Mesenchymal stem cell (in vitro differentiated cells and primary cell): ENCODE data around the gene THSD7A.

Experiments used
- DNase-seq: peaks from one replicate; pipeline ENCODE4 v3.0.0-alpha.2; 2013
- H2AFZ ChIP-seq: one replicate; pipeline ENCODE4 v1.6.1; 2013; ENCODE audit warnings: low read depth, mild to moderate bottlenecking, control low read depth, inconsistent platforms, low read length, moderate library complexity
- H2AK5ac ChIP-seq: 2 replicates; pipeline ENCODE4 v1.6.1; 2013; ENCODE audit warnings: low read length, moderate library complexity, mild to moderate bottlenecking, inconsistent platforms; ENCODE audit not compliant: severe bottlenecking
- H2BK120ac ChIP-seq: one replicate; pipeline ENCODE4 v1.6.1; 2013; ENCODE audit warnings: low read depth, mild to moderate bottlenecking, inconsistent platforms, low read length, moderate library complexity
- H2BK12ac ChIP-seq, 2 experiments: one replicate each; pipeline ENCODE4 v1.6.1; 2013; ENCODE audit warnings: inconsistent platforms in 2 of 2, low read length in 2 of 2, mild to moderate bottlenecking in 2 of 2, moderate library complexity in 2 of 2, control low read depth in 1 of 2
- H2BK15ac ChIP-seq: one replicate; pipeline ENCODE4 v1.6.1; 2013; ENCODE audit warnings: mild to moderate bottlenecking, low read depth, inconsistent platforms; ENCODE audit not compliant: poor library complexity, severe bottlenecking
- H2BK5ac ChIP-seq: 2 replicates; pipeline ENCODE4 v1.6.1; 2013; ENCODE audit warnings: low read depth, mild to moderate bottlenecking, low read length, control low read depth, inconsistent platforms; ENCODE audit not compliant: poor library complexity, severe bottlenecking
- H3K14ac ChIP-seq, 2 experiments: one replicate each; pipeline ENCODE4 v1.6.1; 2013; ENCODE audit warnings: inconsistent platforms in 2 of 2, low read length in 2 of 2, control low read depth in 1 of 2, mild to moderate bottlenecking in 1 of 2, moderate library complexity in 1 of 2
- H3K18ac ChIP-seq, 2 experiments: one replicate each; pipeline ENCODE4 v1.6.1; 2013; ENCODE audit warnings: inconsistent platforms in 2 of 2, low read length in 2 of 2, control low read depth in 1 of 2, low read depth in 1 of 2, mild to moderate bottlenecking in 1 of 2
- H3K23ac ChIP-seq, 2 experiments: one replicate each; pipeline ENCODE4 v1.6.1; 2013; ENCODE audit warnings: inconsistent platforms in 2 of 2, low read length in 2 of 2, mild to moderate bottlenecking in 2 of 2, moderate library complexity in 2 of 2, control low read depth in 1 of 2
- H3K27ac ChIP-seq: 2 replicates; pipeline ENCODE4 v1.5.1; 2013; ENCODE audit warnings: mild to moderate bottlenecking, moderate library complexity, low read length, control low read depth, inconsistent platforms; ENCODE audit not compliant: poor library complexity, severe bottlenecking
- H3K27me3 ChIP-seq, 2 experiments: 2 replicates each; pipeline versions ENCODE4 v1.6.1 to v1.7.0; 2013; ENCODE audit warnings: low read length in 2 of 2, mild to moderate bottlenecking in 2 of 2, moderate library complexity in 2 of 2, control low read depth in 1 of 2, inconsistent platforms in 1 of 2; ENCODE audit not compliant: control insufficient read depth in 1 of 2, insufficient read depth in 1 of 2
- H3K36me3 ChIP-seq, 2 experiments: 2 replicates each; pipeline versions ENCODE4 v1.6.1 to v1.7.0; 2013; ENCODE audit warnings: low read length in 2 of 2, control low read depth in 1 of 2, inconsistent platforms in 1 of 2, low read depth in 1 of 2, mild to moderate bottlenecking in 1 of 2; ENCODE audit not compliant: insufficient read depth in 2 of 2, control insufficient read depth in 1 of 2
- H3K4ac ChIP-seq, 2 experiments: one replicate each; pipeline ENCODE4 v1.6.1; 2013; ENCODE audit warnings: inconsistent platforms in 2 of 2, low read length in 2 of 2, mild to moderate bottlenecking in 2 of 2, moderate library complexity in 2 of 2, control low read depth in 1 of 2, low read depth in 1 of 2
- H3K4me1 ChIP-seq: 2 replicates; pipeline ENCODE4 v1.6.1; 2013; ENCODE audit warnings: low read depth, low read length, control low read depth; ENCODE audit not compliant: control insufficient read depth, insufficient read depth
- H3K4me2 ChIP-seq: 2 replicates; pipeline ENCODE4 v1.6.1; 2013; ENCODE audit warnings: low read length, mild to moderate bottlenecking, inconsistent platforms; ENCODE audit not compliant: poor library complexity, severe bottlenecking
- H3K4me3 ChIP-seq, 2 experiments: 2 replicates each; pipeline versions ENCODE4 v1.5.1 to v1.7.0; 2013; ENCODE audit warnings: low read length in 2 of 2, mild to moderate bottlenecking in 2 of 2, control low read depth in 1 of 2, low read depth in 1 of 2; ENCODE audit not compliant: insufficient read depth in 1 of 2
- H3K79me1 ChIP-seq: replicated peaks from 2 replicates; pipeline ENCODE4 v1.6.1; 2013; ENCODE audit warnings: mild to moderate bottlenecking, control low read depth, low read length, inconsistent platforms; ENCODE audit not compliant: poor library complexity, severe bottlenecking
- H3K9ac ChIP-seq: 2 replicates; pipeline ENCODE4 v1.7.0; 2013; ENCODE audit warnings: mild to moderate bottlenecking, low read length, moderate library complexity
- H3K9me3 ChIP-seq: 2 replicates; pipeline ENCODE4 v1.7.0; 2013; ENCODE audit warnings: mild to moderate bottlenecking, low read length; ENCODE audit not compliant: control insufficient read depth
- H4K8ac ChIP-seq: one replicate; pipeline ENCODE4 v1.6.1; 2013; ENCODE audit warnings: inconsistent platforms, mild to moderate bottlenecking, low read length, moderate library complexity
- H4K91ac ChIP-seq: one replicate; pipeline ENCODE4 v1.6.1; 2013; ENCODE audit warnings: mild to moderate bottlenecking, low read length, inconsistent platforms
- WGBS: methylation state at CpG from one replicate; pipeline ENCODE4 v1.1.7; 2013; ENCODE audit warnings: mixed read lengths; 5-methylcytosine and 5-hydroxymethylcytosine counted together

THSD7A gene

GRCh38 chr7:11795231-11795630, 36.8 kb downstream of the THSD7A start:
- Histone ChIP-seq H3K23ac (no peak overlapping the region), H4K91ac (no peak overlapping the region)
- 100% methylated on average over 3 of the region's 4 CpGs for WGBS

GRCh38 chr7:11792166-11792565, 39.8 kb downstream of the THSD7A start:
- Histone ChIP-seq H3K23ac (no peak overlapping the region), H3K14ac (no peak overlapping the region), H3K4me1 (no peaks in the 10 kb centered on the region)

More at GRCh38 chr7:11795231-11795630, 36.8 kb downstream of the THSD7A start:
- no peak overlapping the region for H2AK5ac ChIP-seq
- no peaks in the 10 kb centered on the region for H3K4me1 ChIP-seq
- H2AFZ ChIP-seq = no peak overlapping the region
- H2BK12ac ChIP-seq = no peak overlapping the region
- H3K9me3 ChIP-seq = no peaks in the 10 kb centered on the region
- no peak overlapping the region for H3K18ac ChIP-seq
- no peak overlapping the region for H3K27ac ChIP-seq
- no peak overlapping the region for H2BK120ac ChIP-seq
- no peaks in the 10 kb centered on the region for H3K79me1 ChIP-seq
- H3K4me2 ChIP-seq = no peak overlapping the region
- H2BK15ac ChIP-seq = no peak overlapping the region
- no peaks in the 10 kb centered on the region for H3K27me3 ChIP-seq
- H2BK5ac ChIP-seq = no peak overlapping the region
- no peak overlapping the region for H4K8ac ChIP-seq
- H3K36me3 ChIP-seq = no peaks in the 10 kb centered on the region
- DNase-seq = no peak
- no peak overlapping the region for H3K9ac ChIP-seq
- no peak overlapping the region for H3K4me3 ChIP-seq
- no peak overlapping the region for H3K4ac ChIP-seq
- H3K14ac ChIP-seq = no peak overlapping the region

GRCh38 chr7:11788568-11788967, 43.4 kb downstream of the THSD7A start:
- Histone ChIP-seq H3K4ac (no peak overlapping the region), H3K4me1 (no peaks in the 10 kb centered on the region)
- WGBS = no CpG with 5 or more reads among the region's 3 CpGs

More at GRCh38 chr7:11792166-11792565, 39.8 kb downstream of the THSD7A start:
- no peak overlapping the region for H3K4ac ChIP-seq
- no peak overlapping the region for H2BK120ac ChIP-seq
- H3K4me3 ChIP-seq = no peak overlapping the region
- no peak overlapping the region for H4K8ac ChIP-seq
- no peak overlapping the region for H2AK5ac ChIP-seq
- no peak overlapping the region for H3K18ac ChIP-seq
- H3K27me3 ChIP-seq = no peaks in the 10 kb centered on the region
- no peak overlapping the region for H2AFZ ChIP-seq
- H2BK5ac ChIP-seq = no peak overlapping the region
- H3K79me1 ChIP-seq = no peaks in the 10 kb centered on the region
- H4K91ac ChIP-seq = no peak overlapping the region
- no peaks in the 10 kb centered on the region for H3K36me3 ChIP-seq
- DNase-seq = no peak
- 74% methylated on average over 3 of the region's 4 CpGs for WGBS
- no peak overlapping the region for H3K9ac ChIP-seq
- no peak overlapping the region for H3K4me2 ChIP-seq
- H2BK15ac ChIP-seq = no peak overlapping the region
- H3K9me3 ChIP-seq = no peaks in the 10 kb centered on the region
- H2BK12ac ChIP-seq = no peak overlapping the region
- no peak overlapping the region for H3K27ac ChIP-seq

GRCh38 chr7:11787534-11787933, 44.5 kb downstream of the THSD7A start:
- Histone ChIP-seq H3K36me3 (no peaks in the 10 kb centered on the region), H2AK5ac (peak overlapping the region; percentile 31), H2BK5ac (no peak overlapping the region), H2BK15ac (no peak overlapping the region), H3K4me3 (no peak overlapping the region), H4K91ac (no peak overlapping the region), H3K79me1 (no peaks in the 10 kb centered on the region), H3K4ac (no peak overlapping the region), H3K4me2 (no peak overlapping the region), H2AFZ (no peak overlapping the region), H3K18ac (no peak overlapping the region), H3K27me3 (no peaks in the 10 kb centered on the region), H2BK12ac (no peak overlapping the region), H3K4me1 (no peaks in the 10 kb centered on the region), H3K9me3 (no peaks in the 10 kb centered on the region), H4K8ac (no peak overlapping the region), H2BK120ac (no peak overlapping the region), H3K9ac (no peak overlapping the region), H3K27ac (no peak overlapping the region), H3K14ac (no peak overlapping the region), H3K23ac (no peak overlapping the region)
- WGBS = 88% methylated on average over 4 of the region's 4 CpGs
- no peak for DNase-seq

More at GRCh38 chr7:11788568-11788967, 43.4 kb downstream of the THSD7A start:
- H2AK5ac ChIP-seq = no peak overlapping the region
- DNase-seq = no peak
- no peak overlapping the region for H2BK12ac ChIP-seq
- H2AFZ ChIP-seq = no peak overlapping the region
- H3K79me1 ChIP-seq = no peaks in the 10 kb centered on the region
- no peaks in the 10 kb centered on the region for H3K27me3 ChIP-seq
- H3K23ac ChIP-seq = no peak overlapping the region
- no peak overlapping the region for H4K8ac ChIP-seq
- no peak overlapping the region for H3K9ac ChIP-seq
- no peak overlapping the region for H4K91ac ChIP-seq
- H3K14ac ChIP-seq = no peak overlapping the region
- no peak overlapping the region for H3K4me3 ChIP-seq
- no peak overlapping the region for H2BK15ac ChIP-seq
- no peaks in the 10 kb centered on the region for H3K36me3 ChIP-seq
- H3K9me3 ChIP-seq = no peaks in the 10 kb centered on the region
- no peak overlapping the region for H2BK5ac ChIP-seq
- H2BK120ac ChIP-seq = no peak overlapping the region
- no peak overlapping the region for H3K27ac ChIP-seq
- no peak overlapping the region for H3K4me2 ChIP-seq
- no peak overlapping the region for H3K18ac ChIP-seq
